GM18498 (cell line): ENCODE measurements around the gene PWWP2B.
"Not testable (repeated sequence)": the region's sequence is repeated elsewhere in the genome, so short reads cannot be mapped to it uniquely, and the experiment has no call there.

ENCODE experiments used
- ATAC-seq: cut with Tn5 transposase; IDR thresholded peaks from one replicate; pipeline ENCODE4 v1.9.1; 2021; ENCODE audit warnings: mild to moderate bottlenecking, moderate library complexity; ENCODE audit not compliant: unreplicated experiment

The PWWP2B gene

DNA sequence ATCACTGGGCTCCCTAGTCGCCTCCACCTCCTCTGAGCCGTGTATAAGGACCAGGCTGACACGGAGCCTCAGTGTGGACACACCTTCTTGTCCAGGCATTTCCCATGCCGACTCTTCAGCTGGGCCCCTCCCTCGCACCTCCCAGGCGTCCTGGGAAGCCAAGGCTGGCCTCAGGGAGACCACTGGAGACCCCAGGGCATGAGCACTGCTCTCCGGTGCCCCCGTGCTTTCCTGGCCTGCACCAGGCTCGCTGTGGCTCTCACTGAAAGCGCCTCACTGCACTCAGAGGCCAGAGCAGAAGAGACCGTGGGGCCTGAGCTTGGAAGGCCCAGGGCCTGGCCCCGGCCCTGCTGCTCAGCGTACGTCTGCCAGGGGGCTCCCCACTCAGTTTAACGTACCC lies 33.6 kb upstream of the PWWP2B start:
- no peak for ATAC-seq

DNA sequence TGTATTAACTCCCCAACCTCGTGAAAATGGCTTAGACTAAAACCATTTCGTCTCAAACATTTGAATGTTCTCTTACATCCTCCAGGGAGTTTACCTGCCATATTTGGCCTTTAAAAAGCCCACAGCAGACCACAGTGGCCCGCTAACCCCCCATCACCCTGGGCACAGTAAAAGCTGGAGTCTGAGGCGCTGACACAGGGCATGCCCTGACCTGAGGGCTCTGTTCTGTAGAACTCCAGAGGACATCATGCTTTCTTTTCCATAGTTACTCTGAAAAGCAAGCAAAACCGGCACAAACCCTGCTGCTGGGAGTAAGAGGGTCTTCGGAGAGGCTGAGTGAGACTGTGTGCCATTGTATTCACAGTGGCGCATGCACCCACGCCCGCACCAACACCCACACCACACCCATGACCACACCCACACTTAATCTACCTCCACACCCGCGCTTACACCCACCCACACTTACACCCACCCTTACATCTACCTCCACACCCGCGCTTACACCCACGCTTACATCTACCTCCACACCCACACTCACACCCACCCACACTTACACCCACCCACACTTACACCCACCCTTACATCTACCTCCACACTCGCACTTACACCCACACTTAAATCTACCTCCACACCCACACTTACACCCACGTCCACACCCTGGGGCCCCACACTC lies 32.9 kb upstream of the PWWP2B start:
- ATAC-seq, result no peak

DNA sequence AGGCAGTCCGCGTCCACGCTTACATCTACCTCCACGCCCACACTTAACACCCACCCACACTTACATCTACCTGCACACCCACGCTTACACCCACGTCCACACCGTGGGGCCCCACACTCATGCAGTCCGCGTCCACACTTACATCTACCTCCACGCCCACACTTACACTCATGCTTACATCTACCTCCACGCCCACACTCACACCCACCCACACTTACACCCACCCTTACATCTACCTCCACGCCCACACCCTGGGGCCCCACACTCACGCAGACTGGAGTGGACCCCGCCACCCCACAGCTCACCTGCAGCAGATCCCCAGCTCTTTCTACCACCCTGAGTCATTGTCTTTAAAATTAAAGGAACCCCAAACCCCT lies 32.4 kb upstream of the PWWP2B start:
- ATAC-seq, result no peak

DNA sequence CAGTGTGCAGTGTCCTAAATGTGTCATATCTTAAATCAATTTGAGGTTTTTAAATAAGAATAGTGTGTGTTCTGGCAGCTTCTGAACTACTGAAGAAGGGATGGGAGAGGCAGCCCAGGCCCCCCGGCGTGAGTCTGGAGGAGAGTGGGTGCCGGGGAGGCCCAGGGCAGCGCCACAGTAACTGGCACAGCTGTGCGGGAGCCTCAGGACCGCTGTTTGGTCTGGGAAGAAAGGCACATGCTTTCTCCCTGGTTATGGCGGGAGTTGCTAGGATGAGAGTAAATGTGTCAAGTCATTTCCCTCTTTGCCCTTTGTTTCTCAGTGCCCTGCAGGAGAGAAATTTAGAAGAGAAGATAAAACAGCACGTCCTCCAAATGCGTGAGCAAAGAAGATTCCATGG lies 31.9 kb upstream of the PWWP2B start:
- no peak for ATAC-seq

DNA sequence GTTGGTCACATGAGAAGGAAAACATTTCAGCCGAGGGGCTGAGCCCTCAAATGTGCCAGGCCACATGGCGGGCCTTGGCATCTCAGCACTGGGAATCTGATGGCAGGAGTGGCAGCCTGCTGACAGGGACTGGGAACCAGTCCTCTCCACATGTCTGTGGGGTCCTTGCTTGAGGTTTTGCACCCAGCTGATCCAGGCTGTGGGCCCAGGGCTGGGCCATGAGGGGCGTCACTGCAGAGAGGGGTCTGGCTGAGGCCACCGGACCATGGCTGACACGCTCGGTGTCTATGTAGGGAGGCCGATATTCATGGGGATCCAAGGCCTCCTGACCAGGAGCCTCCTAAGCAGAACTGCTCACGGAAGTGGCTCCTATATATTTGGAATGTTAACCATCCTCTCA lies 31.0 kb upstream of the PWWP2B start:
- ATAC-seq, result no peak

DNA sequence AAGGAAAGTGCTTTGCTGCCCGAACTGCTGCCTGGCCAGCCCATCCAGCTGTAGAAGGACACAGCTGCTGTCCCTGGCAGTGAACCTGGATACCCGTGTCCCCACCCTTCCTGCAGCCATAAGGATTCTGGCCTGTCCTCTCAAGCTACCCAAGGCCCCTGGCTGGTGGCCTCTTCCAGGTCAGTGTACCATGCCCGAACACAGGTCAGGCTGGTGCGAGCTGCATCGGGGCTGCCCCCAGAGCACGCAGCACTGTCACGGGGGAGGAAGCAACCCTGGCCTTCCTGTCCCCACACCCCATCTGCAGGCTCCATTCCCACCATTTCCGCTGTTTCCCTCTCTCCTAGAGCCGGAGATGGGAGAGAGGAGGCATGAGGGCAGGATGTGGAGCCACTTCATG lies 30.5 kb upstream of the PWWP2B start:
- ATAC-seq, result no peak

DNA sequence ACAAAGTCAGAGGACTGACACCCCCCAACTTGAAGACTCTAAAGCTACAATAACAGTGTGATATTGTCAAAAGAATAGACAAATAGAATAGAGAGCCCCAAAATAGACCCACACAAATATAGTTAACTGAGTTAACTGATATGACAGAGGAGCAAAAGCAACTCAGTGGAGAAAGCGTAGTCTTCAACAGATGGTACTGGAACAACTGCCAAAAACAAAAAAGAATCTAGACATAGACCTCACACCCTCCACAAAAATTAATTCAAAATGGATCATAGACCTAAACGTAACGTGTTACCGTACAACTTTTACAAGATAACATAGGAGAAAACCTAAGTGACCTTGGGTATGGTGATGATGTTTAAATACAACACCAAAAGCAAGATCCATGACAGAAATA lies 28.6 kb upstream of the PWWP2B start:
- no peak for ATAC-seq

DNA sequence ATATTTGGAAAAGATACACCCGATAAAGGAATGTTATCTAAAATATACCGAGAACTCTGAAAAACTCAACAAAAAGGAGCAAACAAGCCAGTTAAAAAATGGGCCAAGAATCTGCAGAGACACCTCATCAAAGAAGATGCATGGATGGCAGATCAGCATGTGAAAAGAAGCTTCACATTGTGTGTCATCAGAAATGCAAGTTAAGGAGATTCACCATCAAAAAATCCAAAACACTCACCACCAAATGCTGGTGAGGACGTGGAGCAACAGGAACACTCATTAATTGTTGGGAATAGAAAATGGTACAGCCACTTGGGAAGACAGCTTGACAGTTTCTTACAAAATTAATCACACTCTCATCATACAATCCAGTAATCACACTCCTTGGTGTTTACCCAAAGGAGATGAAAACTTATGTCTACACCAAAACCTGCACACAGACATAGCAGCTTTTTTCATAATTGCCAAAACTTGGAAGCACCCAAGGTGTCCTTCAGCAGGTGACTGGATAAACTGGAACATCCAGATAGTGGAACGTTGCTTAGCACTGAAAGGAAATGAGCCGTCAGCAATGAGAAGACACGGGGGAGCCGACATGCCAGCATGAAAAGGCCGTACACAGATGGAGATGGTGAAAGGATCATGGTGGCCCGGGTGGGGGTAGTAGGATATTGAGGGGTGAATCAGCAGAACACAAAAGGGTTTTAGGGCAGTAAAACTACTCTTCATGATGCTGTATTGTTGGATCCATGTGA lies 27.9 kb upstream of the PWWP2B start:
- no peak for ATAC-seq

DNA sequence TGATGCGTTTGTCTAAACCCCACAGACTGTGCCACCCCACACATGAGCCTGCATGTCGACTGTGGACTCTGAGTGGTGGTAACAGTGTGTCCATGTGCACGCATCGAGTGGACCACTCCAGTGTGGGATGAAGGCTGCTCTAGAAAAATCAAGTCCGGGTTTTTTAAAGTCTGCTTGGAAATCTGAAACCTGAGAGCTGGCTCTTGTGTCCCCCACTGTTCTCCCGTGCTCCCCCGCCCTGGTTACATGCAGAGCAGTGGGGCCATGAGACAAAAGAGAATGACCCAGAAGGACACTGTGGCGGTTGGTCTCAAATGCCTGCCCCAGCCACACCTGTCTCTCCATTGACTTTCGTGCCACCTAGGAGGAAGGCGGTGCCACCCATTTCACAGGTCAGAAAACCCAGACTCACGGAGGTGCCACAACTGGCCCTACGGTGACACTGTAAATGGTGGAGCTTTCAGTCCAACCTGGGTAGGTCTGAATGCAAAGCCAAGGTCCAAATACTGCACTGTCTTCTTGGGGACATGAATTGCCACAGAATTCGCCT lies 27.3 kb upstream of the PWWP2B start:
- no peak for ATAC-seq

DNA sequence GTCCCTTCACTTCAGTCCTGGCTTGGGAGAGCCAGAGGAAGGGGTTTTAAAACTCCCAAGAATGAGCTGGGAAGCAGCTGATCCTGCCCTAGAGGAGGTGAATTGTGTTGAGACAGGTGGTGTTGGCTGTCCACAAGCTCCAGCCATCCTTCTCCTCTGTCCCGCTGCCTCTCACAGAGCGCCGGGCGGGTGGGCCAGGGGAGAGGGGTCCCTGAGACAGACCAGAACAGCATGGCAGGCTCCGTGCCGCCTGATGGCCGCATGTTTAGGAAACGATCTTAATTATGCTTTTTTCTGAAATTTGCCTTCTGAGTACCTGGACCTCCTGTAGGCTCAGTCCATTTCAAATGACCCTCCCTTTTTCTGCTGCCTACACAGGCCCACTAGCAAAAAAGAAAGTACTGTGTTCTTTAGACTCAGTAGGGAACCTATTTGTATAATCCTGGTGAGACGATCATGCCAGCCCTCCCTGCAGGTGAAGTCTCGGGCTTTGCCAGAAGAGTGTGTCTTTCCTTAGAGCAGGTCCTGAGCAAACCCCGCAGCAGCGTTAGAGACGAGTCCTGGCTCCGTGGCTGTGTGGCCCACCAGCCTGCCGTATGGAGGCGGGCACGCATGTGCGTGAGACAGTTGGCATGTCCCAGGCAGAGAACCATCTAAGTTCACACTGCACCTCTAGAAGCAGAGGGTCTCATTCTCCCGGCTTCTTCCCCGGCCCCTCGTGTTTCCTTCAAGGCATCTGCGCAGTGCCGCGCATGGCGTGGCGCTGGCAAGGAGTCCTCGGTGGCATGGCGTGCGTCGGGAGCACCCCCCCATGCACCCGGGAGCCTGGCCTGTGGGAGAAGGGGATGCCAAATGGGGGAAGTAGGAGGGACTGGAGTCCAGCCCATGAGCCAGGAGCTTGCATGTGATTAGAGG lies 26.3 kb upstream of the PWWP2B start:
- no peak for ATAC-seq

DNA sequence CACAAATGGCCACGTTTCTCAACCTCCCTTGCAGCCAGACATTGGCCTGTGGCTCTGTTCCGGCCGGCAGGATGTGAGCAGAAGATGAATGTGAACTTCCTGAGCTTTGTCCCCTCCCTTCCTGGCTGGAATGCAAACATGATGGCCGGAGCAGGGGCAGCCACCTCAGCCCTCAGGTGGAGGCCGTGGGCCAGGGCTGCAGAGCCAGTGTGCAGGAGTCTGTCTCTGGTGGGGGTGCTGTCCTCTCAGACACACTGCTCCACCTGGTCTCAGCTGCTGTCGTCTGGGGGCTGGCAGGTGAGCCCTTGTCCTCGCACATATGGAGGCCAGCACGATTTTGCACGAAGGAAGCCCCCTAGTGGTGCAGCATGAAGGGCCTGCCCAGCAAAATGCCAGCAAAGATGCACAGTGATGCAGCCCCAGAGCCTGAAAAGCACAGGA lies 25.3 kb upstream of the PWWP2B start:
- no peak for ATAC-seq

DNA sequence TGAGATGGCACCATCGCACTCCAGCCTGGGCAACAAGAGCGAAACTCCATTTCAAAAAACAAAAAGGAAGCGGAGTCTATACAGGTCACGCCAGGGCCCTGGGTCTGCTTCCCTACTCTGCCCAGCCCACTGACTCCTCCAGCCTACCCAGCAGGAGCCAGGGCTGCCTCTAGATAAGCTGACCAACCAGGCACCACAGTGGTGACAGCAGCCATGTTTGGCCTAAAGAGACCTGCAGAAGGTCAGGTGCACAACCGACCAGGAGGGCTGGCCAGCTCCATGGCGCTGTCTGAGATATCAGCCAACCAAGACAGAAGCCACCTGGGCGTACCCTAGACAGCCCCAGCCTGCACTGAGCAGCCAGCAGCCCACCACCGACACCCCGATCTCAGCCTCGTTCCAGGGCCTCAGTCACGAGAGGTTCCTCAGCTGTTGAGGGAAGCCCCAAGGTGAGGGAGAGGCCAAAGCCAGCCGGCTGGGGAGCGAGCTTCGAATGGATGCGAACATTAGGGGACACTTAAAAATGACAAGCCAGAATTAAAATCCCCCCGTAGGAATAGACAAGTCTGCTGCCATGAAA lies 24.4 kb upstream of the PWWP2B start:
- ATAC-seq, result no peak

DNA sequence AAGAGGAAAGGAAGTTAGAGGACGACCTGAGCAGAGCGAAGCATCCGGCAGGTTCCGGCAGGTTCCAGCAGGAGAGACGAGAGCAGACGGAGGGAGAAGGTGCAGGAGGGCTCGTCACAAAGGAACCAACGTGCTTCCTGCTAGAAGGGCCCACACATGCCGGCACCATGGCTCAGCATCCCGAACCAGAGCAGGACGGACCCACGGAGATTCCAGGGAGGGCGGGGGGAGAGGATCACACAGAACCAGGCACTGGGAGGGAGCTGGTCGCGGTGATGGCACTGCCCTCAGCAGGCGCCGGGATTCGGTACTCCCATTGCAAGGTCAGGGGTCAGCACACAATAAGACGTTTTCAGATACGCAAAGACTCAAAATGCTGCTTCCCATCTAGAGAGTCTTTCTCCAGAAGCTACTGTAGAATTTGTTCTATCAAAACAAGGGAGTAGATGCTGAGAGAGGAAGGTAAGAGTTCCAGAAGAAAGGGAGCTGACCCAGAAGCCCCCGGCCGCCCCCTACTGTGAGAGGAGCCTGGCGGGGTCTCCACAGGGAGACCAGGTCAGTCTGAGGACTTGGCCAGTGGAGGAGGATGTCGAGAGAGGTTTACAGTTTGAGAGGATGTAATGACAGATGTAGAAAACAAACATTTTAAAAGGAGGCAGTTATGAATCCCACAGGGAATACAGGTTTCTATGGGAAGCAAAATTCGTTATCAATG lies 23.6 kb upstream of the PWWP2B start:
- no peak for ATAC-seq

DNA sequence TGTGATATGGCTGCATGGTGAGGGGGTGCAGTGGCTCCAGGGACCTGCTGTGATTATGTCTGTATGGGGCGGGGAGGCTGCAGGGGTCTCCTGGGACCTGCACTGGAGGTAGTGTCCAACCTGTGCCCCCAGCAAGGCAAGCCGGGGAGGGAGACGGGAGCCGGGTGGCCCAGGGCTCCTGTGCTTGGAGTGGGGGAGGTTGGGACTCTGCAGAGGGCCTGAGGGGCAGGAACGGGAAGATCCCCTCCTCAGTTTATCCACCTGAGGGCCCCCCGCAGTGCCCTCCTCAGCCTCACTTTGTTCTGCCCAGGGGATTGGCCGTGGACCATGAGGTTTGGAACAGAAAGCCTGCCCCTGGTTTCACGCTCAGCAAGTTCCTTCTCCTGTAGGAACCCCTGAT lies 22.8 kb upstream of the PWWP2B start:
- ATAC-seq, result no peak

DNA sequence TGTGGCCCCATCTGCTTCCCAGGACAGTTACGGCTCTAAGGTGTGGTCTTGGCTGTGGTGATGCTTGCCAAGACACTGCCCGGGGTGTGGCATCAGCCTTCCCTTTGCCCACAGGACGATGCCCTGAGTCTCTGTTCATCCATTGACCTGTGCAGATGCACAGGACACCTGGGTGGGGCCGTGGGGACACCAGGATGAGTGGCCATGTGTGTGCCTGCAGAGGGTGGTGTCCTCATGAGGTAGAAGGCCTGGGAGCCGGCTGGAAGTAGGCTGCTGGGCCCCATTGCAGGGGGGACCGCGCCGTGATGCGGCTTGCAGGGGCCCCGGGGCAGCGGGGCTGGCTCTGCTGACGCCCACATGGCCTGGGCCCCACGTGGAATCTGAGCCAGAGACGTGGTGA lies 22.4 kb upstream of the PWWP2B start:
- ATAC-seq, result no peak

DNA sequence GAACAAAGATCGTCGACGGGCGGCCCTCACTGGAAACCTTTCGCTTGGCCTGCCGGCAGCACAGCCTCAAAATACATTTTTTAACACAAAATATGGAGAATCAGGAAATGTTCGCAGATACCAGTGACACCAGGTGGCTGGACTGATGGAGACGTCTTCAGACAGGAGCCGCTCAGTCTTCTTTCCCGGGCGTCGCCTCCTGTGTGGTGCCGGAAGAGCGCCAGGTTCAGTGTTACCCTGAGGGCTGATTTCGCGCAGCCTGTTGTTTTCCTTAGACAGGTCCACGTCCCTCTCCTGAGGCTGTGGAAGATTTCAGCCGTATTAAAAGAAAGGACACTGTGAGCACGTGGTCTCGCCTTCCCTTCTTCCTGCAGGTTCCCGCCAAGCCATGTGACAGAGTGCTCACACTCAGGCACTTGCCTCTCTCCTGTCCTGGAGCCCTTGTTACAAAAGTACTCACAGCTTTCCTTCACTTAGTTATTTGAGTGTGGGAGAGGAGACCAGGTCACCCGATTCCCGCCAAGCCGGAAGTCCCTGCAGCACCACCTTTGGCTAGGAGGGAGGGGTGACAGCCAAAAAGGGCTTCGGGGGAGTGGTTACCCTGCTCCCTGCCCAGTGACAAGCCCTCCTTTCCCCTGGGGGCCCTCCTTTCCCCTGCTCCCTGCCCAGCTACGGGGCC lies 21.7 kb upstream of the PWWP2B start:
- no peak for ATAC-seq

DNA sequence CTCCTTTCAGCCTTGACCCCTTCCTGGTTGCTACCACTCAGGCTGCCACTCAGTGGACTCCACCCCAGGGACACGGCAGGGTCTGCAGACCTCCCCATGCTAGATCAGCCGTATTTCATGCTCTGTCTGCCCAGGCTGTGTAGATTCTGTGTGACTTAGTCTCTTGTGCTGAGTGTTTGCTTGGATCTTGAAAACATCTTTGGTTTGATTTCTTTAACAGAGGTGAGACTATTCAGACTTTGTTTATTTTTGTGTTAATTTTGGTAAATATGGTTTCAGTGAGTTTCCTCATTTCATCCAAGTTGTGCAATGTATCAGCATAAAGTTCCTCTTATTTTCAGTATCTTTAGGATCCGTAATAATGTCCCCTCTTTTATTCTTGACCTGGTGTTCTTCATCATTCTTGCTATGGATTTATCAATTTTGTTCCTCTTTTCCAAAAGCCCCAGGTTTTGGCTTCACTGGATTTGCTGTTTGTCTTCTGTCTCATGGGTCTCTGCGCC lies 21.2 kb upstream of the PWWP2B start:
- no peak for ATAC-seq

DNA sequence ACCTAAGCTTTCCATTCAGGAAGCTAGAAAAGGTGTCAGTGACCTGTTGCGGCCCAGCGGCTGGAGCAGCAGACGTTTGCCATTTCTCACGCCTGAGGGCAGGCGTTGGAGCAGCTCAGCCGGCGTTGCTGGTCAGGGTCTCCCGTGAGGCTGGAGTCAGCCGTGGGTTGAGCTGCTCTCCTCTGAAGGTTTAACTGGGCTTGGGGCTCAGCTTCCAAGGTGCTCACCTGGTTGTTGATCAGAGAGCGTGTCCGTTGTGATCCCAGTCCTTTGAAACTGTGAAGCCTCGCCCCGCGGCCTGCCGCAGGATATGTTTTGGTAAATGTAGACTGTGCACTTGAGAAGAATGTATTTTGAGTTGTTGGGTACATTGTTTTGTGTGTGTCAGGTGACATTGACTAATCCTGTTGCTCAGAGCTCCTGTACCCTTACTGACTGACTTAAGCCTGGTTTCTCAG lies 20.6 kb upstream of the PWWP2B start:
- no peak for ATAC-seq

DNA sequence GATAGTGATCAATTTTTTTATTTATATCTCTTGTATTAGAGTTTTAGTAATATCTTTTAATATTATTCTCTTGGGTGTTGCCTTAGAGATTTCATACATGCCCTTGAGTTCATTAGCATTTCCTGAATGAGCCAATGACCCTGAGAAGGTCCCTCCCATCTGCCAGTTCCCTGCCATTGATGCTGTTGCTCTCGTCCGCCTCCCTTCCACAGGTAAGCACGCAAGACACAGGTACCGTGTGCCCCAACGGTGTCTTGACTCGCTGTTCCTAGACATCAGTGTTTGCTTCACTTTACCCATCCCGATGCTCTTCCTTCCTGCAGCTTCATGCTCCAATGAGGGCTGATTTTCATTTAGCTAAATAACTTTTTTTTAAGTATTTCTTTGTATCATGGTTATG lies 19.7 kb upstream of the PWWP2B start:
- no peak for ATAC-seq

DNA sequence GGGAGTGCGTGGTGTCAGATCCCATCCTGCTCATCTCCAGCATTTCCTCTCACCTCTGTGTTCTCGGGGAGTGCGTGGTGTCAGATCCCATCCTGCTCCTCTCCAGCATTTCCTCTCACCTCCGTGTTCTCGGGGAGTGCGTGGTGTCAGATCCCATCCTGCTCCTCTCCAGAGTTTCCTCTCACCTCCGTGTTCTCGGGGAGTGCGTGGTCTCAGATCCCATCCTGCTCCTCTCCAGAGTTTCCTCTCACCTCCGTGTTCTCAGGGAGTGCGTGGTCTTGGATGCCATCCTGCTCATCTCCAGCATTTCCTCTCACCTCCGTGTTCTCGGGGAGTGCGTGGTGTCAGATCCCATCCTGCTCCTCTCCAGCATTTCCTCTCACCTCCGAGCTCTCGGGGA lies 18.0 kb upstream of the PWWP2B start:
- ATAC-seq, result not testable (repeated sequence)
